ENCODE data around the gene PPIL3. TPM values are rescaled to one million over a fixed set of nuclear protein-coding genes. Genes with fewer than 3 reads are reported as not detected.

The PPIL3 gene
- 10 to 100 TPM; 12.6 to 32.5 (median 20.6) TPM for total RNA-seq

DNA sequence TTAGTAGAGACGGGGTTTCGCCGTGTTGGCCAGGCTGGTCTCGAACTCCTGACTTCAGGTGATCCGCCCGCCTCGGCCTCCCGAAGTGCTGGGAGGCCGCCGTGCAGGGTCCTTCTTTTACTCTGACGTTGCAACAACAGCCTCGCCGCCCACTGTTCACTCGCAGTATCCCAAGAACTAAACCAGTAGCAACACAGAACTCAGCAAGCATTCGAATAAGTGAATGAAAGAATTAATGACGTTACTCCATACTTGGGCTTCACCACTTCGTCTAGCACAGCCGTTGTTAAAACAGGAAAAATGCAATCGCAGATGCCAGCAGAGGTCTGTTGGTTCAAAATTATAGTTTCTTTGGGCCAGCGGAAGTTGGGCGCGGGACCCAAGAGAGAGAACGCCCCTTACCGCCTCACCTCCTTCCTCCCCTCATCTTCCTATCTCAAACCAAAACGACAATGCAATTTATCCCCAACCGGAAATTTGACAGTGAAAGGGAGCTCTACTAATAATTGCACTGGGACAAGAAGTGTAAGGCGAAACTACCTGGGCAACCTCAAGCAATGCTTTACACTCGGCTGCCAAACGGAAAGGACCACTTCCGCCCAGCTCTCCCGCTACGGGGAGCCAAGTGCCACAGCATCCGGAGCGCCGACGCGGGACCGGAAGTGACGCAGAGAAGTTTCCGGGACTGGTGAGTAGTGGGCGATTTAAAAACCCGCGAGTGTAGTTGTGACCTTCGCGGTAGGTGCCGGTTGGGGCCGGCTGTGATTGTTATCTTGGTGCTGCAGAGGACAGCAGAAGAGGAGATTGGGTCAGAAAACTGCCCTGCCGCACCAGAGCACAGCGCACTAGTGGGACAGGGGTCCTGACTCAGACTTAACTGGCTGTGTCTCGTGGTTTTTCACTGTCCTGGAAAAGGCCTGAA, at the start of gene PPIL3, which contains the start of gene NIF3L1:
Gene PPIL3 (minus strand): TSS at position 374 of the 922 bp plus-strand sequence. CDS start 1,462 bp downstream, outside the sequence.
Gene NIF3L1 (plus strand): TSS at position 668 of the 922 bp plus-strand sequence. CDS start 2,573 bp downstream, outside the sequence.
- TF ChIP-seq POLR2A (IDR thresholded peaks at IDR 0.05) = no peak
- TF ChIP-seq, protein P1, sequence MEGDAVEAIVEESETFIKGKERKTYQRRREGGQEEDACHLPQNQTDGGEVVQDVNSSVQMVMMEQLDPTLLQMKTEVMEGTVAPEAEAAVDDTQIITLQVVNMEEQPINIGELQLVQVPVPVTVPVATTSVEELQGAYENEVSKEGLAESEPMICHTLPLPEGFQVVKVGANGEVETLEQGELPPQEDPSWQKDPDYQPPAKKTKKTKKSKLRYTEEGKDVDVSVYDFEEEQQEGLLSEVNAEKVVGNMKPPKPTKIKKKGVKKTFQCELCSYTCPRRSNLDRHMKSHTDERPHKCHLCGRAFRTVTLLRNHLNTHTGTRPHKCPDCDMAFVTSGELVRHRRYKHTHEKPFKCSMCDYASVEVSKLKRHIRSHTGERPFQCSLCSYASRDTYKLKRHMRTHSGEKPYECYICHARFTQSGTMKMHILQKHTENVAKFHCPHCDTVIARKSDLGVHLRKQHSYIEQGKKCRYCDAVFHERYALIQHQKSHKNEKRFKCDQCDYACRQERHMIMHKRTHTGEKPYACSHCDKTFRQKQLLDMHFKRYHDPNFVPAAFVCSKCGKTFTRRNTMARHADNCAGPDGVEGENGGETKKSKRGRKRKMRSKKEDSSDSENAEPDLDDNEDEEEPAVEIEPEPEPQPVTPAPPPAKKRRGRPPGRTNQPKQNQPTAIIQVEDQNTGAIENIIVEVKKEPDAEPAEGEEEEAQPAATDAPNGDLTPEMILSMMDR (IDR thresholded peaks at IDR 0.05) = no peak
- H3K4me3 ChIP-seq (ENCODE audit: low read depth, poor library complexity, severe bottlenecking) = peak within 1 kb of the TSS; percentile 72
- whole genome bisulfite sequencing, 2 donors = 1% methylated on average over 50 of the region's 50 CpGs
- intact Hi-C loops (cut with DNase I; ENCODE audit: low total_unique reads) = no loop called here
- peak; percentile 95 to 99 for DNase-seq (ENCODE audit: low spot score in 2 of 2)

DNA sequence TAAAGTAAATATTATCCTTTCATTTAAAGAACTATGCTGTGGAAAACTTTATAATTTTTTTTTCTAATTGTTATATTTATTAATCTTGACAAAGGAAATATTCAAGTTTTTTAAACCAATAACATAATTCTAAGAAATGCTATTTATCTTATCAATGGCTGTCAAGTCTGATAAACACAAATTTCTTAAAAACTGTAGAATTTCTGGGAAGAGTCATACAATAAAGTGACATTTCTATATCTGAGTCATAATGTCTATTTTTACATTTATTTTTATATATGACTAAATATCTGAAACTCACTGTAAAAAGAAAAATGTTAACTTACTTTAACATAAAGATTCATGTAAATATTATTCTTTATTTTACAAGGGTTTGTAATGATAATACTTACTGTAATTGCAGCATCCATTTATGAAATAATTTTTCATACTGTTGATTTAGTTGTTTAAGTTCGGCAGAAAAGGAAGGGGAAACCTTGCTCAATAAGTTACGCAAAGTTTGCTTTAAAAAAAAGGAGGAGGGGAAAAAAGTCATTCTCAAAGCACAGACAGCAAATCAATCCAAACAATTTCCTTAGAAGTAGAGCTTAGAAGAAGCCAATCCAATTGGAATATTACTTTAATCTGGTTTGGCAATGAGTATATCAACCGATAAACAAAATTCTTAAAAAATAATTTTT, 42.2 kb upstream of the PPIL3 start:
- intact Hi-C loops (cut with DNase I; ENCODE audit: low total_unique reads) = no loop called here
- TF ChIP-seq, protein P1 (IDR thresholded peaks at IDR 0.05) = no peak
- TF ChIP-seq POLR2A (IDR thresholded peaks at IDR 0.05) = no peak
- DNase-seq (ENCODE audit: low spot score in 2 of 2) = no peak
- H3K4me3 ChIP-seq (ENCODE audit: low read depth, poor library complexity, severe bottlenecking) = no peak overlapping the region
- 81 to 84% methylated on average over 3 of the region's 3 CpGs for WGBS, 2 donors

DNA sequence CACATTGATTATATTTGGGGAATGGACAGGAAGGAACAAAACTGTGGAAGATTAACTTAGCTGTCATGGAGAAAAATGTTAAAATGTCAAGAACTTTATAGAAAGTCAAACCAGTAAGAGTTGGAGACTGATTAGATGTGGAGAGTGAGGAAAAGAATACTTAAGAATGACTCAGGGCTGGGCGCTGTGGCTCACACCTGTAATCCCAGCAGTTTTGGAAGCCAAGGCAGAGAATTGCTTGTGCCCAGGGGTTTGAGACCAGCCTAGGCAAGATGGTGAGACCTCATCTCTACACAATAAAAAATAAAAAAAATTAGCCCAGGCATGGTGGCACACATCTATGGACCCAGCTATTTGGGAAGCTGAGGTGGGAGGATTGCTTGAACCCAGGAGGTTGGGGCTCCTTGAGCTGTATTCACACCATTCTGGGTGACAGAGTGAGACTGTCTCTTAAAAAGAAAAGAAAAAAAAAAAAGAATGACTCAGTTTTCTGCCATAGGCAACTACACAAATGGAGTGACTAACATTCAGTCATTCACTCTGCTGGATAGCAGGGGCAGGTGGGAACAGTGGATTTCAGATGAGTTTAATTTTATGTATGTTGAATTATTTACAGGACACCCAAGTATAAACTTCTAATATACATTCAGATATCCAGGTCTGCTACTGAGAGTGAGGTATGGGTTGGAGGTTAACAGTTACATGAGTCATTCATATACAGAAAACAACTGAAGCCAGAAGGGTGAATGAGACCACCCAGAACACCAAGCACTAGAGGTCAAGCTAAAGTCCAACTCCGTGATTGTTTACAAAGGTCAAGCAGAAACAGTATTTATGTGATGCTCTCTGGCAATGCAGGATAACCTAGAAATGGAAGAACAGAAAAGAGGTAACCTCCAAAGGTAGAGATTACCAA, 40.7 kb upstream of the PPIL3 start:
- TF ChIP-seq, protein P1 (IDR thresholded peaks at IDR 0.05) = no peak
- no peak for TF ChIP-seq POLR2A (IDR thresholded peaks at IDR 0.05)
- no peak for DNase-seq (ENCODE audit: low spot score in 2 of 2)
- WGBS, 2 donors = 90 to 94% methylated on average over 2 of the region's 2 CpGs
- H3K4me3 ChIP-seq (ENCODE audit: low read depth, poor library complexity, severe bottlenecking) = no peak overlapping the region
- intact Hi-C loops (cut with DNase I; ENCODE audit: low total_unique reads) = no loop called here

DNA sequence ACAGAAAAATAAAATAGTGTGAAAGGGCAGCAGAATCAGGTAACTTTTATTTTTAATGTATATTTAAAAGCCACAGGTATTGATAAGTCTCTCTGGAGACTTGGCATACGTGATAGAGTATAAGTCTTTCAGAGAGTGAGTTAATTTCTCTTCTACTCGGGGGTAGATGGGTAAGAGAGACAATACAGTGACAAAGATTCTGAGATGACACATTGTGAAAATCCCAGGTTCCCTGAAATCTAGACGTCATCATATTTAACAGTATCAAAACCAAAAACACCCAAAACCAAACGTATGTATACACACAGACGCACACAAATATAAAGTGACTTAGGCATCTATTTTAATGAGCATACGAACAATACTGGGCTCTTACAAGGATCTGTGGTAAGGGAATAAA, 33.6 kb upstream of the PPIL3 start:
- TF ChIP-seq, protein P1 (IDR thresholded peaks at IDR 0.05) = no peak
- TF ChIP-seq POLR2A (IDR thresholded peaks at IDR 0.05) = no peak
- DNase-seq (ENCODE audit: low spot score in 2 of 2) = no peak
- WGBS, 2 donors = 81 to 91% methylated on average over 6 of the region's 6 CpGs
- no peak overlapping the region for H3K4me3 ChIP-seq (ENCODE audit: low read depth, poor library complexity, severe bottlenecking)
- intact Hi-C loops (cut with DNase I; ENCODE audit: low total_unique reads) = no loop called here

DNA sequence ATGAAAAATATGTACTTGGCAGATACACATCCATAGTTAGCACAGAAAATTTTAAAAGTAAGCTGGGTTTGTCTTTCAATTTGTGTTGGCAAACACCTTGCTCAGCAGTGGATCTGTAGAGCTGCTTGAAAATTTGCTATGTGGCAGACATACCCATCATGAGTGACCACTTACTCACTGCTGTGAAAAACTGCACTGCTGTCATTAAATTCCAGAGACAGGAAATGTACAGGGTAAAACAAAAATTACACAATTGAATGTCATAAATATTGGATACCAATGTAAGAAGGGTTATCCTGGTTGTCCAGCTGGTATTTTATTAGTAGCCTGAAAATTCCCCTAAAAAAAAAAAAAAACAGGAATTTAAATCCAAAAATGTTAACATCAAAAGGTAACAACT, 24.8 kb upstream of the PPIL3 start:
- TF ChIP-seq, protein P1 (IDR thresholded peaks at IDR 0.05) = no peak
- no peak for TF ChIP-seq POLR2A (IDR thresholded peaks at IDR 0.05)
- intact Hi-C loops (cut with DNase I; ENCODE audit: low total_unique reads) = no loop called here
- DNase-seq (ENCODE audit: low spot score in 2 of 2) = no peak
- no peak overlapping the region for H3K4me3 ChIP-seq (ENCODE audit: low read depth, poor library complexity, severe bottlenecking)

Data from lower leg skin (tissue), 4 donors.